A673 (cell line): Measurements from ENCODE around the gene ANKLE2. TPM values are rescaled to one million over a fixed set of nuclear protein-coding genes. Genes with fewer than 3 reads are reported as not detected.

Source experiments
- BruUV-seq: library from RNA; stranded (reverse); fragments of 400-500 nt; replicated peaks from 2 replicates; lab custom pipeline; 2021; lab: Mats Ljungman, UMichigan
- CTCF ChIA-PET: fragments of 300-600 bp; sonication (Branson Sonifier 250); formaldehyde crosslinking; loops from one replicate; lab custom pipeline; 2022; ENCODE audit warnings: antibody characterized with exemption; lab: Charles Lee
- POLR2A ChIA-PET: fragments of 300-600 bp; sonication (Branson Sonifier 250); formaldehyde crosslinking; loops from one replicate; lab custom pipeline; 2022; ENCODE audit warnings: antibody characterized with exemption; ENCODE audit not compliant: low non-redundant PET; lab: Charles Lee
- DNase-seq: peaks from one replicate; pipeline ENCODE4 v3.0.0-alpha.2; 2015; ENCODE audit warnings: low spot score
- H3K27ac ChIP-seq: fragments of 200-600 bp; sonication (generic); 2 replicates; pipeline ENCODE4 v1.5.1; 2016; ENCODE audit warnings: mixed run types, low read depth, mild to moderate bottlenecking, mixed read lengths, antibody characterized with exemption, low read length; ENCODE audit not compliant: poor library complexity, severe bottlenecking
- H3K27me3 ChIP-seq: fragments of 200-600 bp; sonication (generic); replicated peaks from 2 replicates; pipeline ENCODE4 v1.6.1; 2017; ENCODE audit warnings: mixed run types, low read depth, mild to moderate bottlenecking, mixed read lengths, antibody characterized with exemption, low read length; ENCODE audit not compliant: insufficient read depth, poor library complexity
- H3K36me3 ChIP-seq: fragments of 200-600 bp; sonication (generic); 2 replicates; pipeline ENCODE4 v1.6.1; 2016; ENCODE audit warnings: mixed run types, mild to moderate bottlenecking, mixed read lengths, antibody characterized with exemption, low read length; ENCODE audit not compliant: insufficient read depth, poor library complexity, severe bottlenecking
- H3K4me1 ChIP-seq: fragments of 200-600 bp; sonication (generic); 2 replicates; pipeline ENCODE4 v1.6.1; 2017; ENCODE audit warnings: mixed run types, mild to moderate bottlenecking, mixed read lengths, antibody characterized with exemption, low read length; ENCODE audit not compliant: insufficient read depth, poor library complexity, severe bottlenecking
- H3K4me3 ChIP-seq: fragments of 200-600 bp; sonication (generic); 2 replicates; pipeline ENCODE4 v1.5.1; 2016; ENCODE audit warnings: low read depth, mixed run types, mild to moderate bottlenecking, mixed read lengths, low read length; ENCODE audit not compliant: poor library complexity, severe bottlenecking
- H3K9me3 ChIP-seq: fragments of 200-600 bp; sonication (generic); 2 replicates; pipeline ENCODE4 v1.6.1; 2016; ENCODE audit warnings: mixed run types, low read depth, mild to moderate bottlenecking, mixed read lengths, antibody characterized with exemption, low read length; ENCODE audit not compliant: poor library complexity, severe bottlenecking
- CTCF ChIP-seq: fragments of 300-800, 200-600 bp; sonication (generic); conservative IDR thresholded peaks from 2 replicates; pipeline ENCODE4 v1.5.1; 2017; ENCODE audit warnings: low read depth, mild to moderate bottlenecking, antibody characterized with exemption, low read length, moderate library complexity, mixed read lengths
- EZH2 ChIP-seq: fragments of 200-600 bp; sonication (generic); IDR thresholded peaks from 2 replicates; pipeline ENCODE4 v1.6.1; 2017; ENCODE audit warnings: borderline replicate concordance, low read depth, mild to moderate bottlenecking, mixed read lengths, antibody characterized with exemption, low read length; ENCODE audit not compliant: poor library complexity, severe bottlenecking
- intact Hi-C: fragments of 100-400 bp; cut with micrococcal nuclease; formaldehyde crosslinking; loops from one replicate; pipeline ENCODE4 v1.10.0; 2022; ENCODE audit not compliant: unreplicated experiment
- total RNA-seq: library from RNA; stranded (reverse); gene quantifications from 2 replicates; pipeline ENCODE4 v1.2.3, GENCODE V29; 2021

Gene ANKLE2
- total RNA-seq, 1 experiment from 2014 or later: 107 TPM

- CTCF ChIA-PET: no interaction called here
Measured at GRCh38 chr12:132740313-132740646, 21.4 kb downstream of the ANKLE2 start.

GRCh38 chr12:132739600-132740312 is 21.9 kb downstream of the ANKLE2 start:
- ChIA-PET POLR2A (interaction anchor here (0.7 kb wide), 1 partner anchor 36 kb away, joined by 3 read pairs; no protein-coding TSS in a partner anchor), CTCF (no interaction called here)
- Histone ChIP-seq H3K36me3 (peaks cover 97% of the 10 kb centered on the region), H3K9me3 (no peaks in the 10 kb centered on the region), H3K27me3 (no peaks in the 10 kb centered on the region), H3K4me1 (peaks cover 9% of the 10 kb centered on the region), H3K4me3 (no peak overlapping the region), H3K27ac (no peak overlapping the region)
- BruUV-seq: no TSS peak
- DNase-seq: no peak
- no peak for TF ChIP-seq EZH2
- TF ChIP-seq CTCF: no peak
- intact Hi-C loops: no loop called here

More at GRCh38 chr12:132740313-132740646, 21.4 kb downstream of the ANKLE2 start:
- intact Hi-C loops: no loop called here
- POLR2A ChIA-PET: interaction anchor here (0.7 kb wide), 1 partner anchor 36 kb away, joined by 3 read pairs; no protein-coding TSS in a partner anchor
- Histone ChIP-seq H3K9me3 (no peaks in the 10 kb centered on the region), H3K27me3 (no peaks in the 10 kb centered on the region), H3K27ac (no peak overlapping the region), H3K4me3 (no peak overlapping the region), H3K36me3 (peaks cover 97% of the 10 kb centered on the region), H3K4me1 (peaks cover 3% of the 10 kb centered on the region)
- no TSS peak for BruUV-seq
- no peak for DNase-seq
- TF ChIP-seq EZH2: no peak
- TF ChIP-seq CTCF: no peak

- TF ChIP-seq CTCF (no peak), EZH2 (no peak)
- H3K36me3 ChIP-seq: peaks cover 85% of the 10 kb centered on the region
- DNase-seq: no peak
- H3K27ac ChIP-seq: no peak overlapping the region
- H3K4me1 ChIP-seq: peaks cover 13% of the 10 kb centered on the region
- H3K4me3 ChIP-seq: no peak overlapping the region
- H3K9me3 ChIP-seq: no peaks in the 10 kb centered on the region
- POLR2A ChIA-PET: no interaction called here
- no peaks in the 10 kb centered on the region for H3K27me3 ChIP-seq
- CTCF ChIA-PET: no interaction called here
- intact Hi-C loops: no loop called here
- no TSS peak for BruUV-seq
Measured at GRCh38 chr12:132736913-132737312, 24.7 kb downstream of the ANKLE2 start.
